ENCODE results near the gene TM4SF18.

TM4SF18 gene

GRCh38 chr3:149280671-149281349 lies 52.6 kb downstream of the TM4SF18 start:
- no peak for DNase-seq

GRCh38 chr3:149278911-149279310 lies 54.5 kb downstream of the TM4SF18 start:
- no peak for DNase-seq

- DNase-seq, result peak; percentile 14
Measured at GRCh38 chr3:149277331-149277813, 56.1 kb downstream of the TM4SF18 start.

DNA sequence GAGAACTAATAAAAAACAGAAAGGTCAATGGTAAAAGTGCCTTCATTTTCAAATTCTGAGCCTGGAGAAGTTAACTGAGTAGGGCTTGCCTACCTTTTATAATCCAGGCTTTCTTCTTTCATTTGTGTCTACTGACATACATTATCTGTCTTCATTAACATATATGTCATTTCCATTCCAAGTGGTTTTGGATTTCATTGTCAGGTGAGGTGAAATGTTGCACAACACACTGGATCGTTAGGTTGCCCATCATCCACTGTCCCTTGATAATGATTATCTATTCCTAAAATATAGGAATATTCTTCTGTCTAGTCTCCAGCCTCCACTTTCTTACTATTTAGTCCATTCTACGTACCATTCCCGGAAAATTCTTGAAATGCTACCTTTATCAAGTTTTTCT lies 56.8 kb downstream of the TM4SF18 start:
- no peak for DNase-seq

DNA sequence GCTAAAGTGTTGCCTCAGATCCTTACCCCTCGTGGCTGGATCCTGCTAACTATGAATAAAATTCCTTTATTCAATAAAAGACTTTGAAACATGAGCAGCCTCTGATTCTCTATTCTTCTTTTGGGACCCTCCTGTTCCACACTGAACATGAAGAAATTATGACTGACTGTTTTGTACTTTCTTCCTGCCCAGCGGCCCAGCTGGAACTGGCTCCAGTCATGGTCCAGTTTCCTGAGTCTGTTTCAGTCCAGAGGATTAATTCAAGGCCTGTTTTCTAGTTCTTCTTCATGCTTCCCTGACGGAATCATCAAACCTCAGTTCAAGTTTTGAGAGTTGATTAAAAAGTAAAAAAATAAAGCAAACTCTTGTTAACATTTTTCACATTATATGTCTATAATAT lies 59.2 kb downstream of the TM4SF18 start:
- no peak for DNase-seq

- peak; percentile 9 for DNase-seq
Measured at GRCh38 chr3:149273096-149273751, 60.2 kb downstream of the TM4SF18 start.

- DNase-seq, result no peak
Measured at GRCh38 chr3:149271669-149272068, 61.8 kb downstream of the TM4SF18 start.

DNA sequence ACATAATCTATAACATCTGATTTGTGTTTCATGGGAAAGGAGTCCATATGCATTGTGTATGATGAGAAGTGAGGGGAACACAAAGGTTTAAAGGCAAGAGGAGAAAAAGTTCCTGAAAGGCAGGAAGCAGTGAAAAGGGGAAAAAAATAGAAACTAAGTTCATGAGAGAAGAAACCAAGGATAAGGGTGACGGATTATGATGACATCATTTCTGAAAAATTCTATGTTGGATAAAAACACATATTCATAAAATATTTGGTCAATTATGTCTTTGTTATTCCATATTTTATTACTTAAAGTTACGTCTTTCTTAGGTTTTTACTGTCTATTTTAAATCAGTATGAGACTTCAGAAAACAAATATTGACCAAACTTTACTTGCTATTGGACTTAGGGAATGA lies 63.3 kb downstream of the TM4SF18 start:
- no peak for DNase-seq

GRCh38 chr3:149269687-149270086 lies 63.7 kb downstream of the TM4SF18 start:
- no peak for DNase-seq

All from activated gamma-delta T cell treated with Interleukin-2 at 50 U/mL for 16 hours (primary cell).